GM19395 (cell line): ENCODE results near the gene SNRPB.

Source experiments
- ATAC-seq: cut with Tn5 transposase; IDR thresholded peaks from one replicate; pipeline ENCODE4 v1.9.1; 2021; ENCODE audit warnings: mild to moderate bottlenecking, moderate library complexity; ENCODE audit not compliant: unreplicated experiment

SNRPB gene

GRCh38 chr20:2430538-2430937 lies 40.1 kb downstream of the SNRPB start:
- no peak for ATAC-seq

GRCh38 chr20:2429051-2429450 lies 41.5 kb downstream of the SNRPB start:
- no peak for ATAC-seq

DNA sequence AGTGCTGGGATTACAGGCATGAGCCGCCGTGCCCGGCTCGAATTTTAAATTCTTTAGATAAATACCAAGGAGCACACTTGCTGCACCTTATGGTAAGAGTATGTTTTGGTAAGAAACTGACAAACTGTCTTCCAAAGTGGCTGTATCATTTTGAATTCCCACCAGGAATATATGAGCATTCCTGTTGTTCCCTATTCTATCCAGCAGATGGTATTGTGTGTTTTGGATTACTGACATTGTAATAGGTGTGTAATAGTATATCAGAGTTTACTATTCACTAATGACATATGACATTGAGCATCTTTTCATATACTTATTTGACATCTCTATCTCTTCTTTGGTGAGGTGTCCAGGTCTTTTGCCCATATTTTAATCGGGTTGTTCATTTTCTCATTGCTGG lies 49.3 kb downstream of the SNRPB start:
- no peak for ATAC-seq

DNA sequence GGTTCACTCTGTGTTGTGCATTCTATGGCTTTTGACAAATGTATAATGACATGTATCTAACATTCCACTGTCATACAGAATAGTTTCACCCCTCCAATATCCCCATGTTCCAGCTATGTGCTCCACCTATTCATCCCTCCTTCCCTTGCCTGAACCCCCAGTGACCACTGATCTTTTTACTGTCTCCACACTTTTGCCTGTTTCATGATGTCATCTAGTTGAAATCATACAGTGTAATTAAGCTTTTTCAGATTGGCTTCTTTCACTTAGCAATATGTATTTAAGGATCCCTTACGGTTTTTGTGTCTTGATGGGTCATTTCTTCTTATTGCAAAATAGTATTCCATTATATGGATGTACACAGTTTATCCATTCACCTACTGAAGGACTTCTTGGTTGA lies 50.1 kb downstream of the SNRPB start:
- ATAC-seq = no peak

GRCh38 chr20:2418388-2418787 lies 52.2 kb downstream of the SNRPB start:
- ATAC-seq = no peak

DNA sequence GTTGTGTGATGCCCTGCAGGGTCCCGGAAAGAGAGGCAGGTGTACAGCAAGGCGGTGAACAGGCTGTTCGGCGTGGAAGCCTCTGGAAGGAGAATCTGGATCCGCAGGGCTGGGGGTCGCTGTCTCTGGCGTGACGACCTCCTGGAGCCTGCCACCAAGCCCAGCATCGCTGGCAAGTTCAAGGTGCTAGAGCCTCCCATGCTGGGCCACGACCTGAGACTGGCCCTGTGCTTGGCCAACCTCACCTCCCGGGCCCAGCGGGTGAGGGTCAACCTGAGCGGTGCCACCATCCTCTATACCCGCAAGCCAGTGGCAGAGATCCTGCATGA lies 53.4 kb downstream of the SNRPB start:
- no peak for ATAC-seq

GRCh38 chr20:2416541-2417212 lies 53.9 kb downstream of the SNRPB start:
- ATAC-seq = no peak
